PFSK-1 (cell line): ENCODE results near the gene ZNF827.

Experiments
- POLR2AphosphoS5 ChIP-seq: IDR thresholded peaks from 2 replicates; pipeline ENCODE4 v1.6.1; 2012; ENCODE audit warnings: low read depth, mild to moderate bottlenecking, control low read depth, low read length, moderate library complexity
- REST ChIP-seq, 2 experiments: IDR thresholded peaks; 2 replicates each; pipeline versions ENCODE4 v1.6.1 to v1.8.0; 2011 to 2012; ENCODE audit warnings: low read depth in 2 of 2, low read length in 2 of 2, control low read depth in 1 of 2, inconsistent platforms in 1 of 2, mild to moderate bottlenecking in 1 of 2, moderate library complexity in 1 of 2; ENCODE audit not compliant: insufficient read depth in 1 of 2
- SIN3A ChIP-seq: IDR thresholded peaks from 2 replicates; pipeline ENCODE4 v1.6.1; 2012; ENCODE audit warnings: mild to moderate bottlenecking, low read length, moderate library complexity, borderline replicate concordance; ENCODE audit not compliant: insufficient read depth
- TAF1 ChIP-seq: IDR thresholded peaks from 2 replicates; pipeline ENCODE4 v1.6.1; 2012; ENCODE audit warnings: low read length, control low read depth, borderline replicate concordance; ENCODE audit not compliant: insufficient read depth

- no peak for TF ChIP-seq POLR2AphosphoS5
- TF ChIP-seq REST (IDR thresholded peaks at IDR 0.05; ENCODE audit: insufficient read depth in 1 of 2, low read depth in 2 of 2, low read length in 2 of 2): no peak
- TF ChIP-seq TAF1: no peak
- TF ChIP-seq SIN3A: no peak
Observed at GRCh38 chr4:145876531-145877180, 62.0 kb downstream of the ZNF827 start.
